Cardiac fibroblast (primary cell): Measurements from ENCODE around the gene SSBP3.

Source experiments
- DNase-seq, 2 donors: peaks; one replicate each; pipeline versions ENCODE4 v3.0.0 to v3.0.0-alpha.2; 2010; ENCODE audit warnings: low read depth in 2 of 2
- H3K4me3 ChIP-seq, 2 donors: replicated peaks in 1 of 2; 1 replicate in 1 of 2; 2 replicates in 1 of 2; pipeline ENCODE4 v1.5.1; 2011; ENCODE audit warnings: low read depth in 2 of 2, low read length in 2 of 2, mild to moderate bottlenecking in 2 of 2, moderate library complexity in 1 of 2
- TF ChIP-seq, protein P1 (sequence below): IDR thresholded peaks from one replicate; pipeline ENCODE4 v1.5.1; 2011; ENCODE audit warnings: low read depth, mild to moderate bottlenecking, low read length, inconsistent platforms

Gene SSBP3

DNA sequence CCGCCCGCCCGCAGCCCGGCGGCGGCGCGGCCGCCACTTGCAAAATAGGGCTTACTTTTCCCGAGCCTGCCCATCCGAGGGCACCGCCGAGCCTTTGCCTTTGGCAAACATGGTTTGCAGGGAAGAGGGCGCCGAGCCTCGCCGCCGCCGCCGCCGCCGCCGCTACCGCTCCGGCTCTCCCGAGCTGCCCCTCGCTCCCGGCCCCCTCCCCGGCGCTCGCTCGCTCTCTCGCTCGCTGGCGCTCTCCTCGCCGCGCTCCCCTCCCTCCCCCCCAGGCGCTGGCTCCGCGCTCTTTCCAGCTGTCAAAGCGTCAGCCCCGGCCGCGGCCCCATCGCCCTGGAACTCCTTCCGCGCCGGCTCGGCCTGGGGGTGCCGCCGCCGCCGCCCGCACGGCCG is 298 bp downstream of the SSBP3 start:
- TF ChIP-seq, protein P1, sequence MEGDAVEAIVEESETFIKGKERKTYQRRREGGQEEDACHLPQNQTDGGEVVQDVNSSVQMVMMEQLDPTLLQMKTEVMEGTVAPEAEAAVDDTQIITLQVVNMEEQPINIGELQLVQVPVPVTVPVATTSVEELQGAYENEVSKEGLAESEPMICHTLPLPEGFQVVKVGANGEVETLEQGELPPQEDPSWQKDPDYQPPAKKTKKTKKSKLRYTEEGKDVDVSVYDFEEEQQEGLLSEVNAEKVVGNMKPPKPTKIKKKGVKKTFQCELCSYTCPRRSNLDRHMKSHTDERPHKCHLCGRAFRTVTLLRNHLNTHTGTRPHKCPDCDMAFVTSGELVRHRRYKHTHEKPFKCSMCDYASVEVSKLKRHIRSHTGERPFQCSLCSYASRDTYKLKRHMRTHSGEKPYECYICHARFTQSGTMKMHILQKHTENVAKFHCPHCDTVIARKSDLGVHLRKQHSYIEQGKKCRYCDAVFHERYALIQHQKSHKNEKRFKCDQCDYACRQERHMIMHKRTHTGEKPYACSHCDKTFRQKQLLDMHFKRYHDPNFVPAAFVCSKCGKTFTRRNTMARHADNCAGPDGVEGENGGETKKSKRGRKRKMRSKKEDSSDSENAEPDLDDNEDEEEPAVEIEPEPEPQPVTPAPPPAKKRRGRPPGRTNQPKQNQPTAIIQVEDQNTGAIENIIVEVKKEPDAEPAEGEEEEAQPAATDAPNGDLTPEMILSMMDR: no peak
- H3K4me3 ChIP-seq: peak overlapping the region; percentile 63 to 74
- no peak for DNase-seq

DNA sequence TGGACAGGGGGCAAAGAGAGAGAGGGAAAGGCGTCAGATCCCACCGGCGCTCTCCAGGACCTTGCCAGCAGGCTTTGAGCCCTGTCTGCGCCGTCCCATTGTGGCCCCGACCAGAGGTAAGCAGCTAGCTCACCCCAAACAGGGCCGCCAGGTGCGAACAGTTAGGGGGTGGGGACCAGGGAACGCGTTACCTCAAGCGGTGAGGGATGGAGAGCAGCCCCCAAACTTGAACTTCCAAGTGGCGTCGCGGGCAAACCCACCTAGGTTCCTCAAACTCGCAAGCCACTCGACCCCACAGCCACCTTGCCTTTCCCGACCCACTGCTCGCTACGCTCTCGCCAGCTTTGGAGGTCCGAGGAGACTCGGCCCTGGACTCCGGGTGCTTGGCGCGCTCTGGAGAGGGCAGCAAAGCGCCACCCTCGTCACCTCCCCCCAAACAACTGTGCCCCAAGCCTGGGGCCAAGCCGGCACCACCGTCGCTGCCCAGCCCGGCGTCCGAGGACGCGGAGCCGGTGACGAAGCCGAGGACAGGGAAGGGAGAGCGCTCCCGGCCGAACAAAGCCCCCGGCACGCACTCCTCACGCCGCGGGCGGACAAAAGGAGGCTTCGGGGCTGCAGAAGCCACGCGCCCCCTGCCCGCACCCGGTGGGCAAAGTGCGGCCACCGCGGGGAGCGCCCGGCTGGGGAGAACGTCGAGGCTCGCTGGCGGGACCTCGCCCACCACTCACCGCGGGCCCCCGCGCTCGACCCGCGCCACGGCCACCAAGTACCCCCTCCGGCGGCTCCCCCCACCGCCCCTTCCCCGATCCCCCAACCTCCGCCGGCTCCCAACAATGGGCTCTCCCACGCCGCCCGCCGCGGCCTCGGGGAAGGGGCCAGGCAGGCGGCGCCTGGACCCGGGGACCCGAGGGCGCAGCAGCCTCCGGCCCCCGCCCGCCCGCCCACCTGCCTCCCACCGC is 976 bp downstream of the SSBP3 start:
- TF ChIP-seq, protein P1: no peak
- H3K4me3 ChIP-seq: peak overlapping the region; percentile 63 to 74
- peak in 1 of 2 donors; percentile 15 for DNase-seq

DNA sequence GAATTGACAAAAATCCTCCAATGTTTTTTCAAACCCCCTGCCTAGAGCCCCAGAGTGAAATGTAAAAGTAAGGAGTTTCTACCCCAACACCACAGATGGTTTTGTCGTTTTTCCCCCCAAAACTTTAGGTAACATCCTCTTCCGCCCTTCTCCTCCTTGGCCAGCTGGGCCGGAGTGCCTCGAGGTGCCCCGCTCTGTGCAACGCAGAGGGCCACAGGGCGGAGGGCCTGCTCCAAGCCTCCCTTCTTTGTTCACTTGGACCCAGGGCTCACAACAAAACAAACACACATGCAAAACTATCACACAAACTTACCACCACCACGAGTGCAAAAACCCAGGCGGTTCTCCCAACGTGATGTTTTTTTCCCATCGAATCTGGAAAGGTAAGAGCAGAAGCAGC is 1.9 kb downstream of the SSBP3 start:
- TF ChIP-seq, protein P1: no peak
- DNase-seq: no peak
- peak overlapping the region; percentile 21 to 63 for H3K4me3 ChIP-seq

DNA sequence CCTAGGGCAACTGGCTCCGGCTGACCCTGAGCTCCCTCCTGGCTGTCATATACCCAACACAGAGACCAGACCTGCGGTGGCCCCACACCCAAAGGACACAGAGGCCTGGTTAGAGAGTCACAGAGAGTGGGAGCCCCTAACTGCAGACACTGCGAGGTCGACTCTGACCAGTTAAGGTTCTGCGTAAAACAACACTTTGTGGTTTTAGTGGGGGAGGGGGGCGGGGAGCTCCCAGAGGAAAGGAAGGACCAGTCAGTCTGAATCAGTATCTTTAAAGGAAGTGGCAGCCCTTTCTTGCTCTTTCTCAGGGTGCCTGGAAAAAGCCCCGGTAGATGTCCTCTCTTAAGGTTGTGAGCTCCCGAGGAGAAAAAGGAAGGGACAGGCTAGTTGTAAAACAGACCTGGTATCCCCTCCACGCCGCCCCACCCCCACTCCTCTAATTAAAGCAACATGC is 2.4 kb downstream of the SSBP3 start:
- TF ChIP-seq, protein P1: no peak
- peak overlapping the region in 1 of 2 donors; percentile 21 for H3K4me3 ChIP-seq
- DNase-seq: peak; percentile 56 to 74

DNA sequence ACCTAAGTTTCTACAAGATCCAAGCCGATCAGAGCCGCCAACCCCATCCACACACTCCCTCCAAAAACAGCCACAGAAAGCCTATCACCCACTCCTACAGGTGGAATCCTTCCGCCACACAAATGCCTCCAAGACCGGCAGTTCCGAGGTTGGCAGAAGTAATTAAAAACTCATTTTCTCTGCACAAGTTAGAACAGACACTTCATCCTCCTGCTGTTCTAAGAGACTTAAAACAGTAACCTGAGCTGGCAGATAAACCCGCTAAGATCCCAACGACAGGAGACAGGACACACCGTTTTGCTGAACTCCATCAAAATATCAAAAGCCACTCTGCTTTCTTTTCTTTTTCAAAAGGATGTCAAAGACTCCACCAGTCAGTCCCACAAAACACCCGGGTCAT is 2.8 kb downstream of the SSBP3 start:
- no peak overlapping the region for H3K4me3 ChIP-seq
- TF ChIP-seq, protein P1: no peak
- DNase-seq: no peak

DNA sequence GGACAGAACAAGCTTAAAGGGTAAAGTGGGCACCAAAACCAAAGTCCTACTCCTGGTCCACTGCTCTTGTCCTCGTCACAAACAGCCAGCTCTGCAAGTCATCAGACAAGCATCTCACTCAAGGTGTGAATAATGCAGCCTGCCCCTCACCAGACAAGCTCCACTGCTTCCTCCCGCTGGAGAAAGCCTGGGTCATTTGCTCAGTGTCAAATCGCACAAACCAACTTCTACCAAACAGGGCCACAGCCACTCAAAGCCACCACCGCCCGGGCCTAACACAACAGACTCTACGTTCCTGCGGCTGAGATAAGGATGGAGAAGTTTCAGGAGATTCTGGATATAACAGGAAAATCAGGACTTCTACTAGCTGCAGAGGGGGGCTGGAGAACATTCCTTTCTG is 3.3 kb downstream of the SSBP3 start:
- no peak for DNase-seq
- TF ChIP-seq, protein P1: no peak
- no peak overlapping the region for H3K4me3 ChIP-seq

DNA sequence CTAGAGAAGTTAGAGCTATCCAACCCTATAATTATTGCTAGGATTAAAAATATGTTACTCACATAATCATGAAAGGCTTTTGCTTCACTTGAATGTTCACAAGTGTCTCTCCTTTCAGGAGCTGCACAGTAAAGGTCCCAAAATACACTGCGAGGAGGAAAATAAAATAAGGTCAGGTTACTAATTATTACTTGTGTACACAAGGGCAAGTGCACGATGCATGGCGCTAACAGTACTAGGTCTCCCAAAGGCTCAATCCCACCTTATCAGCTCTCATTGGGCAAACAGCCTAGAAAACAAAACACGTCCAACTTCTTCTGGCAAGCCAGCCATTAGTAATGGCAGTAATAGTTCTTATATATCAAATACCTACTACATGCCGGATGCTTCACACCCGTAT is 4.4 kb downstream of the SSBP3 start:
- DNase-seq: no peak
- H3K4me3 ChIP-seq: no peak overlapping the region
- TF ChIP-seq, protein P1: no peak
